Gastrocnemius medialis (tissue), 4 donors: ENCODE data around the gene MAGI1.

ENCODE experiments used
- POLR2A ChIP-seq, 2 donors: fragments of 450-650 bp; IDR thresholded peaks; one replicate each; pipeline ENCODE4 v1.6.1; 2017; ENCODE audit warnings: antibody characterized with exemption in 2 of 2, mild to moderate bottlenecking in 2 of 2, moderate library complexity in 2 of 2
- TF ChIP-seq, protein P1 (sequence below), 5 experiments: fragments of 450-650 bp in 3 of 5; fragments of 200-600 bp in 2 of 5; sonication (generic) in 2 of 5; IDR thresholded peaks in 4 of 5; conservative IDR thresholded peaks in 1 of 5; 1 replicate in 4 of 5; 2 replicates in 1 of 5; pipeline ENCODE4 v1.5.1; 2016 to 2019; ENCODE audit warnings: antibody characterized with exemption in 5 of 5, mild to moderate bottlenecking in 3 of 5, moderate library complexity in 3 of 5

DNA sequence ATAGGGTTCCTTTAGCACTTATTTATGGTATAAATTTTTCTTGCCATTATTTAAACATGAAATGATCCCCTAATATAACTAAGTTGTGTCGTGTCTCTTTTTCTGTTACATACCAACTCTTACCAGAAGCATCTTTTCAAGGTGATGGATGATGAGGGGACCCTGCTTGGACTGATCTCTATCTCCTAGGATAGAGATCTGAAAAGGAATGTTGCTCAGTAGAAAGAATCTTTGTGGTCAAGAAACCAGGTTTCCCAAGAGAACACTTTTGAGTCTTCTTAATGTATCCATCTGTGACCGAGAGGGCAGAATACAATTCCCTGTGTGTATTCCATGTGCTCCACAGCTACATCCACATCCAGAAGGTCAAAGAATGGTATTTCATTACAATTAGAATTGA, 409.7 kb downstream of the MAGI1 start:
- TF ChIP-seq, protein P1, sequence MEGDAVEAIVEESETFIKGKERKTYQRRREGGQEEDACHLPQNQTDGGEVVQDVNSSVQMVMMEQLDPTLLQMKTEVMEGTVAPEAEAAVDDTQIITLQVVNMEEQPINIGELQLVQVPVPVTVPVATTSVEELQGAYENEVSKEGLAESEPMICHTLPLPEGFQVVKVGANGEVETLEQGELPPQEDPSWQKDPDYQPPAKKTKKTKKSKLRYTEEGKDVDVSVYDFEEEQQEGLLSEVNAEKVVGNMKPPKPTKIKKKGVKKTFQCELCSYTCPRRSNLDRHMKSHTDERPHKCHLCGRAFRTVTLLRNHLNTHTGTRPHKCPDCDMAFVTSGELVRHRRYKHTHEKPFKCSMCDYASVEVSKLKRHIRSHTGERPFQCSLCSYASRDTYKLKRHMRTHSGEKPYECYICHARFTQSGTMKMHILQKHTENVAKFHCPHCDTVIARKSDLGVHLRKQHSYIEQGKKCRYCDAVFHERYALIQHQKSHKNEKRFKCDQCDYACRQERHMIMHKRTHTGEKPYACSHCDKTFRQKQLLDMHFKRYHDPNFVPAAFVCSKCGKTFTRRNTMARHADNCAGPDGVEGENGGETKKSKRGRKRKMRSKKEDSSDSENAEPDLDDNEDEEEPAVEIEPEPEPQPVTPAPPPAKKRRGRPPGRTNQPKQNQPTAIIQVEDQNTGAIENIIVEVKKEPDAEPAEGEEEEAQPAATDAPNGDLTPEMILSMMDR (IDR thresholded peaks at IDR 0.05 in 4 of 5, conservative IDR thresholded peaks at IDR 0.05 in 1 of 5): no peak
- TF ChIP-seq POLR2A (IDR thresholded peaks at IDR 0.05): no peak
